HL-60 (cell line): ENCODE data around the gene FGF22.

Source experiments
- GABPA ChIP-seq: IDR thresholded peaks from 2 replicates; pipeline ENCODE4 v1.6.1; 2012; ENCODE audit warnings: low read depth
- POLR2AphosphoS5 ChIP-seq: IDR thresholded peaks from 2 replicates; pipeline ENCODE4 v1.6.1; 2012; ENCODE audit warnings: low read depth
- TF ChIP-seq, protein P1 (sequence below): IDR thresholded peaks from one replicate; pipeline ENCODE4 v1.5.1; 2011; ENCODE audit warnings: low read length, control low read depth, inconsistent platforms; ENCODE audit not compliant: insufficient read depth

DNA sequence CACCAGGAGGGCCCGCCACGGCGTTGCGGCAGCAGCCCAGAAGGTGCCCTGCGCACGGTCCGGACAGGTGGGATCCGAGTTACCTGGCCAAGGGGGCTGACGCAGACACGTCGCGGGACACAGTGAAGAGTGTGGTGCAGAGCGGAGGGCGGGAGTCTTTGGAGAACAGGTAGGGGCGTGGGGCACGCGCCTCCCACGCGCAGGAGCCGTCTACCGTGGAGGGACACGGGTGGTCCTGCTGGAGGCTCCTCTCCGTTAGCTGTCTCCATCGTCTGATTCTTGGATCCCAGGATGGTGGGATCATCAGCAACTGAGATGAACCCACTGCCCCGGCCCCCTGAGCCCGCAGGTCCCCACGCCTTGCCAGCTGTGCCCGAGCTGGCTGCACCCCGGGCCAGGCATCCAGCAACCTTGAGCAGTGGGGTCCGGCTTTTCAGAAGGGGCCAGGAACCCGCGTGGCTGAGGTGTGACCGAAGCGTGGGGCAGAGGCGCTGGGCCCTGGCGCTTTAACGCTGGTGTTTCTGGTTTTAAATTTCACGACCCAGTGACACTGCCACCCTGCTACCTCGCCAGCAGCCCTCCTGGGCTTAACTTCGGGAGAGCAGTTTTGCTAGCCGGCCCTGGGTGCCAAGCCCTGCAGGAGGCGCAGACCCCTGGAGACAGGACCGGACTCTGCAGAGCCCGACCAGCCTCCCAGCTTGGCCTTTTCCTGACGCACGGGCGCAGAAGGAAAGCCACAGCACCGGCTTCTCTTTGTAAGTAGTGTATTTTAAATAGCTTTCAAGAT lies 7.3 kb downstream of the FGF22 start:
- TF ChIP-seq, protein P1, sequence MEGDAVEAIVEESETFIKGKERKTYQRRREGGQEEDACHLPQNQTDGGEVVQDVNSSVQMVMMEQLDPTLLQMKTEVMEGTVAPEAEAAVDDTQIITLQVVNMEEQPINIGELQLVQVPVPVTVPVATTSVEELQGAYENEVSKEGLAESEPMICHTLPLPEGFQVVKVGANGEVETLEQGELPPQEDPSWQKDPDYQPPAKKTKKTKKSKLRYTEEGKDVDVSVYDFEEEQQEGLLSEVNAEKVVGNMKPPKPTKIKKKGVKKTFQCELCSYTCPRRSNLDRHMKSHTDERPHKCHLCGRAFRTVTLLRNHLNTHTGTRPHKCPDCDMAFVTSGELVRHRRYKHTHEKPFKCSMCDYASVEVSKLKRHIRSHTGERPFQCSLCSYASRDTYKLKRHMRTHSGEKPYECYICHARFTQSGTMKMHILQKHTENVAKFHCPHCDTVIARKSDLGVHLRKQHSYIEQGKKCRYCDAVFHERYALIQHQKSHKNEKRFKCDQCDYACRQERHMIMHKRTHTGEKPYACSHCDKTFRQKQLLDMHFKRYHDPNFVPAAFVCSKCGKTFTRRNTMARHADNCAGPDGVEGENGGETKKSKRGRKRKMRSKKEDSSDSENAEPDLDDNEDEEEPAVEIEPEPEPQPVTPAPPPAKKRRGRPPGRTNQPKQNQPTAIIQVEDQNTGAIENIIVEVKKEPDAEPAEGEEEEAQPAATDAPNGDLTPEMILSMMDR: no peak
- TF ChIP-seq POLR2AphosphoS5: peak; percentile 50
- TF ChIP-seq GABPA: no peak
